ENCODE results near the gene ITGAD.

DNA sequence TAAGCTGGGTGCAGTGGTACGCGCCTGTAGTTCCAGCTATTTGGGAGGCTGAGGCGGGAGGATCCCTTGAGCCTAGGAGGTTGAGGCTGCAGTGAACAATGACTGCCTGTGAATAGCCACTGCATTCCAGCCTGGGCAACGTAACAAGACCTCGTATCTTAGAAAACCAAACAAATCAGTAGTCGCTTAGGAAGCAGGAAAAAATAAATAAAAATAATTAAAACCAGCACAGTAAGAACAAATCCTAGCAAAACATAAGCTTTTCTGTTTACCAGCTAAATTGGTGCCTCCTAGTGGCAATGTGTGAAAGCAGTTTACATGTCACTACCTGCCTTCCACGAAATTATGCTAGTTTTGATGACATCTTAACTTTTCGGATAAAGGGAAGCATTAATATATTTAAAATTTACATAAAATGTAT, 67.5 kb downstream of the ITGAD start:
- TF ChIP-seq ZNF114 (CRISPR knock-in tag; IDR thresholded peaks at IDR 0.05): no peak
- peak; percentile 61 to 73 for TF ChIP-seq CTCF (conservative IDR thresholded peaks at IDR 0.05; ENCODE audit: low read depth in 2 of 2)
- TF ChIP-seq EZH2phosphoT487 (IDR thresholded peaks at IDR 0.05; ENCODE audit: unreplicated experiment): no peak
- TF ChIP-seq REST (IDR thresholded peaks at IDR 0.05; ENCODE audit: unreplicated experiment): no peak

Measured in GM23338 (cell line).